Panc1 (cell line): ENCODE data around the gene SMURF1.
"Not testable (repeated sequence)": the region's sequence is repeated elsewhere in the genome, so short reads cannot be mapped to it uniquely, and the experiment has no call there.

Experiments used
- POLR2AphosphoS5 ChIP-seq: IDR thresholded peaks from 2 replicates; pipeline ENCODE4 v1.6.1; 2012; ENCODE audit warnings: mild to moderate bottlenecking, low read depth, low read length, moderate library complexity
- REST ChIP-seq, 2 experiments: IDR thresholded peaks; 2 replicates each; pipeline ENCODE4 v1.6.1; 2011 to 2012; ENCODE audit warnings: low read depth in 2 of 2, control low read depth in 1 of 2, low read length in 1 of 2, mild to moderate bottlenecking in 1 of 2, moderate library complexity in 1 of 2; ENCODE audit not compliant: insufficient read depth in 1 of 2
- TF ChIP-seq, protein P1 (sequence below): fragments of 450-650 bp; IDR thresholded peaks from 2 replicates; pipeline ENCODE4 v1.5.1; 2017; ENCODE audit warnings: mild to moderate bottlenecking

DNA sequence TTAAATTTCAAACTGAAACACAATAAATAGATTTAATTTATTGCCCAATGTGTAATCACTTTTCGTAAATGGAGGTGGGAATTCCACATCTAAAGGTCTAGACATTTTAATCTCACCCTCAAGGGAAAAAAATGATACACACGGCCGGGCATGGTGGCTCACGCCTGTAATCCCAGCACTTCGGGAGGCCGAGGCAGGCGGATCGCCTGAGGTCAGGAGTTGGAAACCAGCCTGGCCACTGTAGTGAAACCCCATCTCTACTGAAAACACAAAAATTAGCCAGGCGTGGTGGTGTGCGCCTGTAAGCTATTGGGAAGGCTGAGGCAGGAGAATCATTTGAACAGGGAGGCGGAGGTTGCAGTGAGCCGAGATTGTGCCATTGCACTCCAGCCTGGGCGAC, 42.4 kb downstream of the SMURF1 start:
- TF ChIP-seq, protein P1, sequence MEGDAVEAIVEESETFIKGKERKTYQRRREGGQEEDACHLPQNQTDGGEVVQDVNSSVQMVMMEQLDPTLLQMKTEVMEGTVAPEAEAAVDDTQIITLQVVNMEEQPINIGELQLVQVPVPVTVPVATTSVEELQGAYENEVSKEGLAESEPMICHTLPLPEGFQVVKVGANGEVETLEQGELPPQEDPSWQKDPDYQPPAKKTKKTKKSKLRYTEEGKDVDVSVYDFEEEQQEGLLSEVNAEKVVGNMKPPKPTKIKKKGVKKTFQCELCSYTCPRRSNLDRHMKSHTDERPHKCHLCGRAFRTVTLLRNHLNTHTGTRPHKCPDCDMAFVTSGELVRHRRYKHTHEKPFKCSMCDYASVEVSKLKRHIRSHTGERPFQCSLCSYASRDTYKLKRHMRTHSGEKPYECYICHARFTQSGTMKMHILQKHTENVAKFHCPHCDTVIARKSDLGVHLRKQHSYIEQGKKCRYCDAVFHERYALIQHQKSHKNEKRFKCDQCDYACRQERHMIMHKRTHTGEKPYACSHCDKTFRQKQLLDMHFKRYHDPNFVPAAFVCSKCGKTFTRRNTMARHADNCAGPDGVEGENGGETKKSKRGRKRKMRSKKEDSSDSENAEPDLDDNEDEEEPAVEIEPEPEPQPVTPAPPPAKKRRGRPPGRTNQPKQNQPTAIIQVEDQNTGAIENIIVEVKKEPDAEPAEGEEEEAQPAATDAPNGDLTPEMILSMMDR: not testable (repeated sequence)
- TF ChIP-seq POLR2AphosphoS5; REST (IDR thresholded peaks at IDR 0.05; ENCODE audit: insufficient read depth in 1 of 2, low read depth in 2 of 2, low read length in 1 of 2): not testable (repeated sequence)
